HepG2 (cell line): Measurements from ENCODE around the gene LRRC3C. TPM values are rescaled to one million over a fixed set of nuclear protein-coding genes. Genes with fewer than 3 reads are reported as not detected.

Experiments used
- AHDC1 ChIP-seq: sonication (generic); formaldehyde crosslinking; IDR thresholded peaks from 2 replicates; pipeline ENCODE4 v1.5.1; 2020; ENCODE audit warnings: mild to moderate bottlenecking, missing genetic modification reagents, borderline replicate concordance
- CHD2 ChIP-seq: IDR thresholded peaks from 2 replicates; pipeline ENCODE4 v1.6.1; 2011; ENCODE audit warnings: low read depth, low read length, improper control_type of control experiment
- HMGXB4 ChIP-seq, 2 experiments: sonication (generic) in 1 of 2; formaldehyde crosslinking in 1 of 2; IDR thresholded peaks; 2 replicates each; pipeline versions ENCODE4 v1.4.0 to v1.6.1; 2018 to 2020; ENCODE audit warnings: missing genetic modification reagents in 2 of 2, borderline replicate concordance in 1 of 2, low read depth in 1 of 2, mild to moderate bottlenecking in 1 of 2, missing biosample characterization in 1 of 2
- MXI1 ChIP-seq: IDR thresholded peaks from 3 replicates; pipeline ENCODE4 v1.6.1; 2012; ENCODE audit warnings: low read depth, low read length, inconsistent platforms, borderline replicate concordance
- NCOA2 ChIP-seq: sonication (generic); formaldehyde crosslinking; IDR thresholded peaks from 2 replicates; pipeline ENCODE4 v1.8.0; 2022; ENCODE audit warnings: inconsistent platforms
- NR2F6 ChIP-seq, 2 experiments: IDR thresholded peaks; 2 replicates each; pipeline ENCODE4 v1.6.1; 2016; ENCODE audit warnings: antibody characterized with exemption in 1 of 2, mild to moderate bottlenecking in 1 of 2
- RXRA ChIP-seq: sonication (generic); formaldehyde crosslinking; IDR thresholded peaks from 2 replicates; pipeline ENCODE4 v1.5.1; 2020; ENCODE audit warnings: missing genetic modification reagents
- SOX13 ChIP-seq, 3 experiments: fragments of 450-650 bp in 1 of 3; sonication (generic) in 1 of 3; formaldehyde crosslinking in 1 of 3; IDR thresholded peaks in 2 of 3; conservative IDR thresholded peaks in 1 of 3; 2 replicates each; pipeline versions ENCODE4 v1.5.0 to v1.6.1; 2016 to 2020; ENCODE audit warnings: antibody characterized with exemption in 1 of 3, mild to moderate bottlenecking in 1 of 3, missing compliant biosample characterization in 1 of 3, missing genetic modification reagents in 1 of 3, moderate library complexity in 1 of 3
- TBX2 ChIP-seq: sonication (generic); formaldehyde crosslinking; IDR thresholded peaks from 2 replicates; pipeline ENCODE4 v1.5.0; 2020; ENCODE audit warnings: missing genetic modification reagents, mild to moderate bottlenecking, borderline replicate concordance
- ZNF225 ChIP-seq: sonication (generic); formaldehyde crosslinking; IDR thresholded peaks from 2 replicates; pipeline ENCODE4 v1.4.0; 2020; ENCODE audit warnings: mild to moderate bottlenecking, missing genetic modification reagents
- ZNF281 ChIP-seq: sonication (generic); formaldehyde crosslinking; IDR thresholded peaks from 2 replicates; pipeline ENCODE4 v1.4.0; 2020; ENCODE audit warnings: missing genetic modification reagents, borderline replicate concordance
- ZNF329 ChIP-seq: sonication (generic); formaldehyde crosslinking; IDR thresholded peaks from 2 replicates; pipeline ENCODE4 v1.9.0; 2021; ENCODE audit warnings: low read depth, mild to moderate bottlenecking, missing genetic modification reagents
- polyA plus RNA-seq, 8 experiments: library from polyadenylated mRNA; depleted of rRNA in 3 of 8; stranded (reverse) in 7 of 8; unstranded in 1 of 8; fragments of >200 nt; fragmentation: Illumina TruSeq in 4 of 8; extraction: Trizol in 4 of 8; gene quantifications; 2 replicates each; pipeline versions ENCODE4 v1.2.1 to v1.2.3, GENCODE V29; 2011 to 2016; ENCODE audit warnings: low read depth in 4 of 8, missing spikeins in 1 of 8, mixed read lengths in 1 of 8; ENCODE audit not compliant: insufficient read depth in 1 of 8
- total RNA-seq, 5 experiments: library from RNA; depleted of rRNA; stranded (reverse); fragments of >200 nt; fragmentation: Illumina TruSeq; extraction: Trizol; gene quantifications; 2 replicates each; pipeline ENCODE4 v1.2.3, GENCODE V29; 2016; ENCODE audit warnings: low read depth in 1 of 5

LRRC3C gene
- total and polyA plus RNA-seq, 2 of the 13 experiments (the other 11 are each of a cell fraction or from before 2014, with no cell fraction given), result 0.17 TPM; not detected in 1

GRCh38 chr17:39926588-39927100 is 888 bp upstream of the LRRC3C start (continued):
- TF ChIP-seq ZNF281 (CRISPR knock-in tag) (peak; percentile 97), MXI1 (peak; percentile 60; the same call in 1 of the 3 replicates), HMGXB4 (CRISPR knock-in tag; IDR thresholded peaks at IDR 0.05; ENCODE audit: borderline replicate concordance in 1 of 2, low read depth in 1 of 2) (peak; percentile 3 to 80; a peak in 2 of 4 replicates), NCOA2 (CRISPR knock-in tag) (peak; percentile 34; the same call in 1 of the 2 replicates), AHDC1 (CRISPR knock-in tag) (peak; percentile 48; the same call in 1 of the 2 replicates), ZNF225 (peak; percentile 35; the same call in 1 of the 2 replicates), CHD2 (peak; percentile 46; the same call in 1 of the 2 replicates), RXRA (CRISPR knock-in tag) (peak; percentile 97), SOX13 (IDR thresholded peaks at IDR 0.05) (0 out of 2 replicates have a peak, but pooled peaks have one; percentile 5), SOX13 (CRISPR knock-in tag; conservative IDR thresholded peaks at IDR 0.05 in 1 of 2, IDR thresholded peaks at IDR 0.05 in 1 of 2) (peak in 1 of 2 experiments; percentile 31; a peak in 1 of 4 replicates), NR2F6 (IDR thresholded peaks at IDR 0.05) (peak; percentile 96), NR2F6 (CRISPR knock-in tag; IDR thresholded peaks at IDR 0.05) (peak; percentile 98), ZNF329 (CRISPR knock-in tag) (0 out of 2 replicates have a peak, but pooled peaks have one; percentile 43), TBX2 (CRISPR knock-in tag) (peak; percentile 60)
